Epithelial cell of esophagus (primary cell): ENCODE measurements around the gene DGKG.

Experiments used
- DNase-seq: peaks from one replicate; pipeline ENCODE4 v3.0.0; 2010; ENCODE audit warnings: low read depth
- H3K4me3 ChIP-seq: 2 replicates; pipeline ENCODE4 v1.5.1; 2011; ENCODE audit warnings: mild to moderate bottlenecking, low read length, control low read depth
- TF ChIP-seq, protein P1 (sequence below): IDR thresholded peaks from 2 replicates; pipeline ENCODE4 v1.5.1; 2011; ENCODE audit warnings: low read depth, mild to moderate bottlenecking, low read length, control low read depth, inconsistent platforms; ENCODE audit not compliant: insufficient read depth; ENCODE audit errors: missing control alignments

The DGKG gene

DNA sequence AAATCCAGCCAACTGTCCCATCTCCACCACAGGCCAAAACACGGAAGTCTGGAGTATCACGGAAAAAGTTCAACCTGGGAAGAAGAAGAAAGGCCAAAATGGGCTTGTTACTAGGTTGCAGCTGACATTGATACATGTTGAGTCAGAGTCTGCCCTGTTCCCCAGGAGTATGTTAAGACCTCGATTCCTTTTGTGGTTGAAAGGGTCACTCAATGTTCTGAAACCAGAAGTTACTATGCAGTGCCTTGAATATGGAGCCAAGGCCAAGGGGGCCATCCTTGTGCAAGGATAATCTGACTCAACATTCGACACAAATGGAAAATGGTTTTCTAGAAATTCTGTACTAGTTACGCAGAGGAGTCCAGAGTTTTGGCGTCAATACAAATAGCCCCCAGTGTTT, 104.2 kb downstream of the DGKG start:
- DNase-seq: no peak
- TF ChIP-seq, protein P1, sequence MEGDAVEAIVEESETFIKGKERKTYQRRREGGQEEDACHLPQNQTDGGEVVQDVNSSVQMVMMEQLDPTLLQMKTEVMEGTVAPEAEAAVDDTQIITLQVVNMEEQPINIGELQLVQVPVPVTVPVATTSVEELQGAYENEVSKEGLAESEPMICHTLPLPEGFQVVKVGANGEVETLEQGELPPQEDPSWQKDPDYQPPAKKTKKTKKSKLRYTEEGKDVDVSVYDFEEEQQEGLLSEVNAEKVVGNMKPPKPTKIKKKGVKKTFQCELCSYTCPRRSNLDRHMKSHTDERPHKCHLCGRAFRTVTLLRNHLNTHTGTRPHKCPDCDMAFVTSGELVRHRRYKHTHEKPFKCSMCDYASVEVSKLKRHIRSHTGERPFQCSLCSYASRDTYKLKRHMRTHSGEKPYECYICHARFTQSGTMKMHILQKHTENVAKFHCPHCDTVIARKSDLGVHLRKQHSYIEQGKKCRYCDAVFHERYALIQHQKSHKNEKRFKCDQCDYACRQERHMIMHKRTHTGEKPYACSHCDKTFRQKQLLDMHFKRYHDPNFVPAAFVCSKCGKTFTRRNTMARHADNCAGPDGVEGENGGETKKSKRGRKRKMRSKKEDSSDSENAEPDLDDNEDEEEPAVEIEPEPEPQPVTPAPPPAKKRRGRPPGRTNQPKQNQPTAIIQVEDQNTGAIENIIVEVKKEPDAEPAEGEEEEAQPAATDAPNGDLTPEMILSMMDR: no peak
- no peak overlapping the region for H3K4me3 ChIP-seq

DNA sequence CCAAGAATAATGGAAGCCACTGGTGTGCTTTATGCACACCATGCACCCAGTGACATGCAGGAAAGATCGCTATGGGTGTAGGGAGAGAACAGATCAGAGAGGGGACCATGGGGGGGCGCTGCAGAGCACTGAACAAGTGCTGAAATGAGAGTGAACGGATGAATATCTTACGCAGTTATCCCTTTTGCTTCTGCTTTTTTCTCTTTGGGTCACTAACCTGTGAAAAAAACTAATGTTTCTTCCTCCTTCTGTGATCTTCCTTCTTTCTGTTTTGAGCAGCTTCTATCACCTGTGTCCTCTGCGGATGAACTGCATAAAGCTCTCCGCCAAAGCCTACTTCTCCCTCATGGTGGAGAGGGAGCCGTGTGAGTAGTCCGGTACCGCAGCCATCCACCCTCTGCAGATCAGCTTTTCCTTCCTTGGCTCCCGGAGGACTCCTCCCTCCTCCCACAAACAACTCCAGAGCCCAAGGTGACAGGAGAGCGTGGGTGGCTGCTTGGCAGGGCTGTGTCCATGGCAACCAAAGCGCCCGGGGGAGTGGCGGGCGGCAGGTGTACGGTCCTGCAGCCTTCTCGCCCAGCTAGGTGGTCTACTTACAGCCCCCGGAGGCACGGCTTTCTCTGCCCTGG, 106.2 kb downstream of the DGKG start:
- DNase-seq: peak; percentile 62
- TF ChIP-seq, protein P1: peak; percentile 22
- H3K4me3 ChIP-seq: no peak overlapping the region

DNA sequence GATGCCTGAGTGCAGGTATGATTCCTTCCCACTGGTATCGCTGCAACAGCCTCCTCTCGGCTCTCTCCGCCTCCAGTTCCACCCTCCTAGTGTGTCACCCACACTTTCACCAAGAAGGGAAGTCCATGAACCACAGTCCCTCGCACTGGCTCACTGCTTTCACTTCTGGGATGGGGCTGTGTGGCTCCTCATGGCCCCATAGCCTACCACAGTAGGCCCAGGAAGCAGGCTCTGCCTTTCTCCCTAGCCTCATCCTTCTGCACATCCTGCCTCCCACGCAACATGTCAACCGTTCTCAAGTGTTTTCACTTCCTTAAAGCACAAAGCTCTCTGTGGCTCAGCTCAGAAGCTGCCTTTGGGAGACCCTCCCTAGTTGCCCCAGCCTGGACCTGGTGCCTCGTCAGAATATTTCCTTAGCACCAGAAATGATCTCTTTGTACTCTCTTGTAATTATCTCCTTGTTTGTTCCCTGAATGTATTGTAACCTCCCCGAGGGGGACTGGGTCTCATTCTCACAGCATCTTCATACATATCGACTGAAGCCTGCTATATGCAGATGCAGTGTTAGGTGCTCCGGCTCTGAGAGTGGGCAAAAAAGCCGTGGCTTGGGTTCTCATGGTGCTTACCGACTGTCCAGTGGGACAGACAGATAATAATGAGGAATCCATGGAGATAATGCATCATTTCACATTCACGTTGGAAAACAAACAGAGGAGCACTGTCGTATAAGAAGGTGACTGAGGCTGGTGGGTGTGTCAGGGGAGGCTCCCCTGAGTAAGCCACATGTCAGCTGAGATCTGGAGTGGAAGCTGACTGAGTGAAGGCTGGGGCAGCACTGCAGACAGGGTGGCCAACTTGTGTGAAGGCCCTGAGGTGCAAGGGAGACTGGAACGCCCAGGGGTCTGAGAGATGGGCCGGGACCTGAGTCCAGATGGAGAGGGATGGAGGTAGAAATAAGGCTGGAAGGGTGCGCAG, 107.1 kb downstream of the DGKG start:
- DNase-seq: peak; percentile 31
- TF ChIP-seq, protein P1: no peak
- H3K4me3 ChIP-seq: no peak overlapping the region

DNA sequence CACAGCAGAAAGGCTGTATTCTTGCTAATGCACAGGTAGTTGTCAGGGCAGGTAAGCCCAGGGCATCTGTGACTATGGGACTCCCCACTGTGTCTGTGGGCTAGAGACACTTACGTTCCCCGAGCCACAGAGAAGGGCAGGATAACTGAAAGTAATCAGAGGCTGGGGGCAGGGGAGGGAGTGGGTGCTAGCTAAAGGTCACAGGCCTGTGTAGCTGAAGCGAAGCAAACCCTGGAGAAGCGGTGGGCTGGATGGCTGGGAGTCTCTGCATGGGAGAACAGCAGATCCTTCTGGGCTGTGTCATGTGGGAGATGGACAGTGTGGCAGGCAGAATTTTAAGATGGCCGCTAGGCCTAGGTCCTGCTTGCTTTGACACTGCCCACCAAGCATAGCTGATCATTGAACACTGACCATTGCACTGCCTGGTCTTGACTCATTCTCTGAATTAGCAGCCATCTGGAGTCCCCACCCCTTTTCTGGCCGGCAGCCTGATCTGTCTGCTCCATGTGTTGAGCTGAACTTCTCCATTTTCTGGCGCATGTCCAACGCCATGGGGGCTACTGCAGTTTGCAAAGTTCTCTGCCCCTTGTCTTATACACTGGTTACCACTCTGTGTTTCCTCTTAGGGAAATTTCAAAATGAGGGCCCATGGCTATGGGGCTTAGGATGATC, 110.0 kb downstream of the DGKG start:
- TF ChIP-seq, protein P1: no peak
- no peak overlapping the region for H3K4me3 ChIP-seq
- no peak for DNase-seq

DNA sequence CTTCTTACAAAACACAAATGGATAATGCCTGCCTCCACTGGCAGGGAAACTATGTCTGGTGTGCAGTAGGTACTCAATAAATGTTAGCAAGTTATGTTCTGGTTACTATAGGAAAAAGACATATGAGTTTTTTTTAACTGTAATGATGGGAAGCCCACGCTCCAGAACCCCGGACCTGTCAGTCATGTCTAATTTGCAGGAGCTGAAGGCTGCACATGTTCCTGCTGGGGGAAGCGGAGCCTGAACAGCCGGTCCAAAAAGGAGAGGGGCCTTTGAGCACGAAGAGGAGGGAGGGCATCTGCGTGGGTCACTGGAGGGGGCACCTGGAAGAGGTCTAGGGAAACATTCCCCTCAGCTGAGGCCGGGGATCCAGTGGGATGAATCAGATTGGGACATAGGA, 113.2 kb downstream of the DGKG start:
- TF ChIP-seq, protein P1: no peak
- no peak for DNase-seq
- no peak overlapping the region for H3K4me3 ChIP-seq

DNA sequence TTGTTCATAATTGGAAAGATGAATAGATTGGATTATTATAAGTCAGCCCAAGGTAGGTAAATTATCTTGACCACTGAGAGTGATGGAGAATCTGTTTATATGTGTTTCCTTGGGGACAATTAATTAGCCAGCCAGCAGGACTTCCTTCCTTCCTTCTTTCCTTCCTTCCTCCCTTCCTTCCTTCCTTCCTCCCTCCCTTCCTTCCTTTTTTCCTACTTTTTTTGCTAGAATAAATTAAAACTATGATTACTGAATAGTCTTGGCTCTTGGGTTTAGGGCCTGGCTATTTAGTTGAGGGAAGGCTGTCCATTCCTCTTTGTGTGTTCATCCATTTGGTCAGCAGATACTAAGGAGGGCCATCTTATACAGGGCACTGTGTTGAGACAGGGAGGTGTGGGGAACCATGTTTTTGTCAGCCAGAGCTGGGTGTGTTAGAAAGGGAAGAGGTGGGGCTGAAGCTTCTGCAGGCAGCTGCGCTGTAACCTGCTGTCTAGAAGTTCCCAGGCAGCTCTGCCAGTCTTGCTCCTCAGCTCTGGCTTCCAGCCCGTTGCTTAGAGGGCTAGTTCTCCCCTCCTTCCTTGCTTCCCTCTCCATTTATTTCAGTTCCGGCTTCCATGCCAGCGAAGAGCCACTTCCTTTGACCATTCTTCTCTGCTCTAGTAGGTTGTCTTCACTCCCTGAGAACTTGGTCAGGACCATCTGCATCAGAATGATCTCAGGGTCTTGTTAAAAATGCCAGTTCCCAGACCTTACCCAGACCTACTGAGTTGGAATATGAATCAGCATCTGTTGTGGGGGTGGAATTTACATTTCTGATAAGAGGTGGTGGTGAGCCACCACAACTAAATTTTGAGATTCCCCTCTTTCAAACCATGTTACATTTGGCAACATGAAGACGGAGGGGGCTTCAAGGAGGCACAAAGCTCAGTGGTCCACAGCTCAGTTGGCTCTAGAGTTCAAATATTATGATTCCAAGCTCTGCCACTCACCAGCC, 113.9 kb downstream of the DGKG start:
- H3K4me3 ChIP-seq: no peak overlapping the region
- peak; percentile 24 for DNase-seq
- TF ChIP-seq, protein P1: no peak
